OCI-LY3 (cell line): Measurements from ENCODE around the gene GRIK1.
"Not testable (repeated sequence)": the region's sequence is repeated elsewhere in the genome, so short reads cannot be mapped to it uniquely, and the experiment has no call there.

Source experiments
- H2AFZ ChIP-seq: fragments of 200-600, 300-600 bp; shearing (Covaris generic); 2 replicates; pipeline ENCODE4 v1.6.0; 2014; ENCODE audit warnings: antibody characterized with exemption, low read depth, low read length
- H3K27ac ChIP-seq: fragments of 200-600, 300-600 bp; sonication (generic); 2 replicates; pipeline ENCODE4 v1.5.1; 2014; ENCODE audit warnings: mild to moderate bottlenecking, low read length, moderate library complexity, mixed read lengths
- H3K27me3 ChIP-seq: fragments of 200-600, 300-600 bp; sonication (generic); 2 replicates; pipeline ENCODE4 v1.6.1; 2014; ENCODE audit warnings: low read depth, low read length, mixed read lengths
- H3K36me3 ChIP-seq: fragments of 200-600, 300-600 bp; sonication (generic); replicated peaks from 2 replicates; pipeline ENCODE3; 2014; ENCODE audit warnings: low read depth, low read length, mixed read lengths
- H3K4me1 ChIP-seq: fragments of 300-600, 200-600 bp; sonication (generic); 2 replicates; pipeline ENCODE4 v1.6.1; 2014; ENCODE audit warnings: low read length, mixed read lengths
- H3K4me2 ChIP-seq: fragments of 200-600, 300-600 bp; sonication (generic); 2 replicates; pipeline ENCODE4 v1.6.1; 2014; ENCODE audit warnings: low read length, mixed read lengths
- H3K4me3 ChIP-seq: fragments of 300-600, 200-600 bp; sonication (generic); 2 replicates; pipeline ENCODE4 v1.5.1; 2014; ENCODE audit warnings: antibody characterized with exemption, mild to moderate bottlenecking, low read length, moderate library complexity
- H3K79me2 ChIP-seq: fragments of 300-600, 200-600 bp; shearing (Covaris generic); 2 replicates; pipeline ENCODE4 v1.6.1; 2014; ENCODE audit warnings: mild to moderate bottlenecking, low read length, mixed read lengths
- H3K9ac ChIP-seq: fragments of 300-600, 200-600 bp; shearing (Covaris generic); 2 replicates; pipeline ENCODE4 v1.6.0; 2014; ENCODE audit warnings: mild to moderate bottlenecking, low read length, moderate library complexity
- H3K9me3 ChIP-seq: fragments of 200-600, 300-600 bp; shearing (Covaris generic); 2 replicates; pipeline ENCODE4 v1.6.1; 2014; ENCODE audit warnings: low read length, mixed read lengths; ENCODE audit not compliant: insufficient read depth
- H4K20me1 ChIP-seq: fragments of 200-600, 300-600 bp; sonication (generic); 2 replicates; pipeline ENCODE4 v1.6.1; 2016; ENCODE audit warnings: low read length, mixed read lengths; ENCODE audit not compliant: insufficient read depth
- CTCF ChIP-seq: fragments of 200-600, 300-600 bp; sonication (generic); IDR thresholded peaks from 2 replicates; pipeline ENCODE4 v1.5.1; 2014; ENCODE audit warnings: antibody characterized with exemption, low read length, low read depth
- EZH2phosphoT487 ChIP-seq: fragments of 200-600 bp; shearing (Covaris generic); IDR thresholded peaks from 2 replicates; pipeline ENCODE4 v1.6.1; 2018; ENCODE audit warnings: antibody characterized with exemption, mixed run types, low read depth

GRIK1 gene

GRCh38 chr21:29975776-29976175, 36.0 kb upstream of the GRIK1 start:
- H3K4me3 ChIP-seq, result no peak overlapping the region
- no peak overlapping the region for H3K9ac ChIP-seq
- H3K79me2 ChIP-seq, result no peaks in the 10 kb centered on the region
- no peaks in the 10 kb centered on the region for H3K9me3 ChIP-seq
- no peak overlapping the region for H2AFZ ChIP-seq
- no peaks in the 10 kb centered on the region for H3K4me1 ChIP-seq
- H4K20me1 ChIP-seq, result no peaks in the 10 kb centered on the region
- no peaks in the 10 kb centered on the region for H3K27me3 ChIP-seq
- no peaks in the 10 kb centered on the region for H3K36me3 ChIP-seq
- H3K4me2 ChIP-seq, result no peak overlapping the region
- no peak overlapping the region for H3K27ac ChIP-seq
- no peak for TF ChIP-seq EZH2phosphoT487
- no peak for TF ChIP-seq CTCF

- no peak overlapping the region for H3K4me3 ChIP-seq
- no peak overlapping the region for H3K9ac ChIP-seq
- no peak overlapping the region for H3K27ac ChIP-seq
- H2AFZ ChIP-seq, result no peak overlapping the region
- no peak overlapping the region for H3K4me2 ChIP-seq
- H3K27me3 ChIP-seq, result no peaks in the 10 kb centered on the region
- H3K4me1 ChIP-seq, result no peaks in the 10 kb centered on the region
- no peak for TF ChIP-seq CTCF
- no peak for TF ChIP-seq EZH2phosphoT487
- no peaks in the 10 kb centered on the region for H3K9me3 ChIP-seq
- H4K20me1 ChIP-seq, result no peaks in the 10 kb centered on the region
- no peaks in the 10 kb centered on the region for H3K36me3 ChIP-seq
- no peaks in the 10 kb centered on the region for H3K79me2 ChIP-seq
Observed at GRCh38 chr21:29973258-29973657, 33.5 kb upstream of the GRIK1 start.

GRCh38 chr21:29961291-29962027, 21.7 kb upstream of the GRIK1 start:
- H3K27me3 ChIP-seq, result no peaks in the 10 kb centered on the region
- H4K20me1 ChIP-seq, result no peaks in the 10 kb centered on the region
- no peak overlapping the region for H2AFZ ChIP-seq
- H3K9ac ChIP-seq, result no peak overlapping the region
- H3K36me3 ChIP-seq, result no peaks in the 10 kb centered on the region
- H3K79me2 ChIP-seq, result no peaks in the 10 kb centered on the region
- H3K4me2 ChIP-seq, result no peak overlapping the region
- no peaks in the 10 kb centered on the region for H3K4me1 ChIP-seq
- TF ChIP-seq EZH2phosphoT487 (no peak), CTCF (no peak)
- H3K4me3 ChIP-seq, result no peak overlapping the region
- no peak overlapping the region for H3K27ac ChIP-seq
- H3K9me3 ChIP-seq, result no peaks in the 10 kb centered on the region

GRCh38 chr21:29958551-29958950, 18.8 kb upstream of the GRIK1 start:
- H3K9me3 ChIP-seq, result no peaks in the 10 kb centered on the region
- H3K79me2 ChIP-seq, result no peaks in the 10 kb centered on the region
- no peaks in the 10 kb centered on the region for H3K27me3 ChIP-seq
- no peak overlapping the region for H2AFZ ChIP-seq
- no peaks in the 10 kb centered on the region for H4K20me1 ChIP-seq
- H3K27ac ChIP-seq, result no peak overlapping the region
- no peak overlapping the region for H3K4me2 ChIP-seq
- no peak overlapping the region for H3K4me3 ChIP-seq
- TF ChIP-seq CTCF (no peak), EZH2phosphoT487 (no peak)
- H3K4me1 ChIP-seq, result no peaks in the 10 kb centered on the region
- H3K36me3 ChIP-seq, result no peaks in the 10 kb centered on the region
- H3K9ac ChIP-seq, result no peak overlapping the region

GRCh38 chr21:29958035-29958434, 18.2 kb upstream of the GRIK1 start:
- not testable (repeated sequence) for H3K4me3 ChIP-seq, H3K27ac ChIP-seq, H3K36me3 ChIP-seq, H2AFZ ChIP-seq, H3K9me3 ChIP-seq, H3K4me1 ChIP-seq, H4K20me1 ChIP-seq, H3K79me2 ChIP-seq, H3K4me2 ChIP-seq, H3K9ac ChIP-seq, H3K27me3 ChIP-seq
